OCI-M2 (cell line): ENCODE measurements around the gene CDY1B.
"Not testable (repeated sequence)": the region's sequence is repeated elsewhere in the genome, so short reads cannot be mapped to it uniquely, and the experiment has no call there.

Experiments
- DNase-seq: peaks from one replicate; lab custom pipeline; 2025; ENCODE audit not compliant: unreplicated experiment; lab: John Stamatoyannopoulos, UW

The CDY1B gene

GRCh38 chrY:24047919-24048318 lies at the start of gene CDY1B:
Gene CDY1B (minus strand): TSS chrY:24048019. CDS start chrY:24047688, 331 bp downstream.
- not testable (repeated sequence) for DNase-seq

- DNase-seq: not testable (repeated sequence)
These were observed 1.7 kb upstream of the CDY1B start for GRCh38 chrY:24049525-24049924.

GRCh38 chrY:24043209-24043608 lies 4.6 kb downstream of the CDY1B start:
- DNase-seq: not testable (repeated sequence)

- DNase-seq: not testable (repeated sequence)
These were observed 8.7 kb downstream of the CDY1B start for GRCh38 chrY:24039008-24039718.

- not testable (repeated sequence) for DNase-seq
These were observed 21.4 kb downstream of the CDY1B start for GRCh38 chrY:24026212-24027103.
